Amniotic stem cell (primary cell): ENCODE data around the gene CHMP4A.

Experiments used
- DNase-seq: peaks from one replicate; lab custom pipeline; 2025; lab: John Stamatoyannopoulos, UW

Gene CHMP4A

DNA sequence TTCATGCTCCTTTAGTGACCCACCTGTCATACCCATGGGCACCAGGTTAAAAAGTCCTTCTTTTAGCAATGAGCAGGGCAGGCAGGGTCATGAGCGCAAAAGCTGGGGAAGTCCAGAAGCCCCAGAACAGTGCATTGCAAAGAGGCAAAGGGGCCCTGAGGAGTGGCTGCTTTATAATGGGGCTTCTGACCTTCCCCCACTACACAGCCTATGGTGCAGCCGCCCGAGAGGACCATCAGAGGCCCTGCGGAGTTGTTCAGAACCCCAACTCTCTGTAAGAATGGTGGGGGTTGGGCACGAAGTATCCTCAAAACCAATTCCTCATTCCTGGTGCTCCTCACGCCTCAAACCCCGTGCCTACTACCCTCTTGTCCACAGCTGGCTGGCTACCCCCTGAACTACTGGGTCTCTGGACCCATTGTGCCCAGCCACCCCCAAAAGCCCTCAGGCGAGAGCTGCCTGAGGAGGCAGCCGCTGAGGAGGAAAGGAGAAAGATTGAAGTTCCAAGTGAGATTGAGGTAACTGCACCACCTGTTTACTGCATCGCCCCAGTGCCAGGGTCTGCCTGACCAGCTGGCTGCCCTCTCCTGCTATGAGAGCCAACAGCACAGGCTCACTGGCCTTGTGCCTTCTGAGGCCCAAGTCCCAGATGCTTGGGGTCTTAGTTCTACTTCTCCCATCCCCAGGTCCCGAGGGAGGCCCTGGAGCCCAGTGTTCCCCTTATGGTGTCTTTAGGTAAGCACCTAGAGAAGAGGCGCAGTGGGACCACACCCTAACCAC lies 34.7 kb downstream of the CHMP4A start:
- DNase-seq, result no peak

DNA sequence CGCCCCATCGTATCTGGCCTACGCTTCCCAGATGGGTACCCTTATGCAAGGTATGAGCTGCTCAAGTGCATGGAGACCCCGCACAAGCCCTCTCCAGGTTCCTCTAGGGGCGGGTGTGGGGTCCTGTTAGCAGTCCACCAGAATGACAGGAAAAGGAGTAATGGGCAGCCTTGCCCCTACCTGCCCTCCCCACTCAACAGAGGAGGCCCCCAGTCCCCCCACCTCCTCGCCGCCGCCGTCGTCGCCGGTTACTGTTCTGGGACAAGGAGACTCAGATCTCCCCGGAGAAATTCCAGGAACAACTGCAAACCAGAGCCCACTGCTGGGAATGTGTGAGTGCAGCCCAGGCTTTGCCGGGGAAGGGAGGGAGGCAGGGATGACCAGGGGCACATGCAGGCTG lies 35.4 kb downstream of the CHMP4A start:
- no peak for DNase-seq

DNA sequence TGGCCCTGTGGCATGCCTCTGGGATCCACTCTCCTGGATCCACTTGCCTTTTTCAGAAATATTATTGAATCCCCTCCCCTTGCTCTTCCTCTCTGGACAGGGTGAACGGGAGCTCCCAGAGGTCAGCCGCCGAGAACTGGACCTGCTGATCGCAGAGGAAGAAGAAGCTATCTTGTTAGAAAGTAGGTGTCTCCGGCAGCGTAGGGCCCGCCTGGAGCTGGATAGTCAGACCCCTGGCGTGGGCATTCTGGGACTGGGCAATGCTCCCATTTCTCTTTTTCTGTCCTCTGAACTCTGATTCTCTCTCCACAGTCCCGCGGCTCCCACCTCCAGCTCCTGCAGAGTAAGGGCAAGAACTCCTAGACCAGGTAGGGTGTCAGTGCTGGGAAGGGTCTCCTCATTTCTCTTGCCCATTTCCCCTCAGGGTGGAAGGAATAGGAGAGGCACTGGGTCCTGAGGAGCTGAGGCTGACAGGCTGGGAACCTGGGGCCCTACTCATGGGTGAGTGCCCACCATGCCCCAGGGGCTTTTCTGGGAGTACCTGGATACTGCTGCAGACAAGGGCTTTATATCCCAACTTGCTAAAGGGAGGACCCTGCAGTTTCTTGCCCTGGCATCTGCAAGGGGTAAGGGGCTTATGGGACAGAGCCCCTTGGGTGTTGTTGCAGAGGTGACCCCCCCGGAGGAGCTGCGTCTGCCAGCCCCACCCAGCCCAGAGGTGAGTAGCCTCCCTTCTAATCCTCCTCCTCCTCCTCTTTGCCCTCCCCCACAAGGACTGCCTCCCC lies 36.1 kb downstream of the CHMP4A start:
- DNase-seq, result no peak

DNA sequence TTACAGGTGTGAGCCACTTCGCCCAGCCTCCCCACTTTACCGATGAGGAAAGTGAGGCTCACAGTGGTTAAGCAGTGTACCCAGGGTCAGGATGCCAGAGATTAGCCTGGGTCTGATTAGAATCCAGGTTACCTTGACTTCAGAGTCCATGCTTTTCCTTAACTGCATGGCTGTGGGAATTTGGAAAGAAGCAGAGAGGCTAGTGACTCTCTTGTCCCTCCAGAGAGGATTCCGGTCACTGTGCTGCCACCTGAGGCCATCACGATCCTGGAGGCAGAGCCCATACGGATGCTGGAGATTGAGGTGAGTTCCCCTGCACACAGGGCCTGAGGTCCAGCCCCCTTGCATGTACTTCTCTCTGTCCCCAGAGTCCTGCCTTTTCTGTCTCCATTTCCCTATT lies 36.7 kb downstream of the CHMP4A start:
- DNase-seq, result no peak

DNA sequence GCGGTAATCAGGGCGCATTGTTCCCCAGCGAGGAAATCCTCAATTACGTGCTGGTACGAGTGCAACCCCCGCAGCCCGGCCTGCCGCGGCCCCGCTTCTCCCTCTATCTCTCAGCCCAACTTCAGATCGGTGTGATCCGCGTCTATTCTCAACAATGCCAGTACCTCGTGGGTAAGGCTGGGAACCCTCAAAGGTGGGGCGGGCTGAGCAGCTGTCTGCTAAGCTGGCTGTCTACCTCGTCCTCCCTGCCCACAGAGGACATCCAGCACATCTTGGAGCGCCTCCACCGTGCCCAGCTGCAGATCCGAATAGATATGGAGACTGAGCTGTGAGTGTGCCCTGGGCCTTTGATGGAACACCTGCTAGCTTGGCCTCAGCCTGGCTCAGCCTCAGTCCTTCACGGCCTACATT lies 40.4 kb downstream of the CHMP4A start:
- DNase-seq, result no peak

DNA sequence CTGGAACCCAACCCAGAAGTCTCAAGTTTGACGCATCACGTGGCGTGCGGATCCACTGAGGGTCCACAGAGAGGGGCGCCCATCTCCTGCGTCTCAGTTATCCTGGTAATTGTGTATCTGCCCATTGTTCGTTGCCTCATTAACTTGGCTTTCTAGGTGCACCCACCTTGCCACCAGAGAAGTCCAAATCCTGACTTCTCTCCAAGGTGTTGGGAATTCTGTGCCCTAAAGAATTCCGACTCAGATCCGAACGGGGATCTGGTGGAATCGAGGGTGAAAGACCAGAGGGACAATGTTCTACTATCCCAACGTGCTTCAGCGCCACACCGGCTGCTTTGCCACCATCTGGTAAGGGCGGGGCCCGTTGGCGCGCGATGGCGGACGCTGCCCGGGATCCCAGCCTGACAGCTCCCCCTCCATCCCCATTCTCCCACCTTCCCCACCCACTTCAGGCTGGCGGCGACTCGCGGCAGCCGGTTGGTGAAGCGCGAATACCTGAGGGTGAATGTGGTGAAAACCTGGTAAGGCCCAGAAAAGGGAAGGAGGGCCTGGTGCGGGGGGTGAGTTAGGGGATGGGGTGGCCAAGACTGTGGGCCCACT lies 40.9 kb downstream of the CHMP4A start:
- no peak for DNase-seq

DNA sequence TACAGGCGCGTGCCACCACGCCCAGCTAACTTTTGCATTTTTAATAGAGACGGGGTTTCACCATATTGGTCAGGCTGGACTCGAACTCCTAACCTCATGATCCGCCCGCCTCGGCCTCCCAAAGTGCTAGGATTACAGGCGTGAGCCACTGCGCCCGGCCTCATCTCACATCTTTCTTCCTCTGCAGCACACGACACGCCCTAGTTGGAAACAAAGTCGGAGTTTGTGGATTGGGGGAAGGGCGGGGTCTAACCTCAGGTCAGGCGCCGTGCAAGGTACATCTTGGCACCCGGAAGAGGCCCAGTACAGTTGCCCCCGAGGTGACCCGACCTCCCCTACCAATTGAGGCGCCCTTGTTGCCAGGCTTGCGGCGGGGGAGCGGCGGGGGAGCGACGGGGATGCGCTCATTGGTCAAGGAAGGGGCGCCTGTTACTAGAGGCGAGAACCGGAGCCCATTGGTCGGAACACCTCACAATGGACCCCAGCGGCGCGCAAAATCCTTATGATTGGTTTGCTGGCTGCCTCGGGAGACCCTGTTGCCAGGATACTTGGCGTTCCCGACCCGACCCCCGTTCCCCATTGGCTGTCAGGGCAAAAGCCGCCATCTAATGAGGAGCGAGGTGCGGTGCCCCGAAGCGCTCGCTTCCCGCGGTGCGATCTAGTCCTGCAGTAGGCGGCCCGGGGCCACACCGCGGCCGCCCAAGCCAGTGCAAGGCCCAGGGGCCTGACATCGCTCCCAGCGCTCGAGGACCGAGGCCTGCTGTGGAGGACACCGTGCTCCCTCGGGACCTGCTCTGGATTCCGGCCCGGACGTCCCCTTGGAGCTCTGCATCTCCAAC lies 41.6 kb downstream of the CHMP4A start, which contains the start of gene REC8:
Gene REC8, plus strand, starts transcription at position 659 of the 839 bp plus-strand sequence. CDS start 473 bp downstream, outside the sequence.
- DNase-seq, result no peak

DNA sequence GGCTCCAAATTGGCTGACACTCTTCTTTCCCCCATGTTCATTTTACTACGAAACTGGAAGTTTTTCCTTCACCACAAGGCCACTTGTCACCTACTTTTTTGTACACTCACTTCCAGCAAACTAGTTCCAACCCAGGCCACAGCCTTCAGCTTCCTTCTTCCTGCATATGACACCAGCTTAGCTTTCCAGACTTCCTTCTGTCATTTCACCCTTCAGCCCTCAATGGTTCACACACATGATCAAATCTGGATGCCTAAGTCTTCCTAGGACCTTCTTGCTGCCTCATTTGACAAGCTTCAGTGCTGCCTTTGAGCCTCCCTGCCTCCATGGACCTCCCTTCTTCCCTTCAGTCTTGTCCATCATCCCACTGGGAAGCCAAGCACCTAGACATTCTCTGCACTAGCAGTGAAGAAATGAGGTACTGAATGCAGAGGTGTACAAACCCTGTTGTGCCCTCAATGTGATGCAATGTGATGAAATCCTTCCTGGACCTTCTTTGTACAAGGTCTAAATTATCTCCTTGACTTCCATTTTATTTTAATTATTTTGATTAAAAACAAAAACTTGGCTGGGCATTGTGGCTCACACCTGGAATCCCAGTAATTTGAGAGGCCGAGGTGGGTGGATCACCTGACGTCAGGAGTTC lies 45.7 kb downstream of the CHMP4A start:
- no peak for DNase-seq

DNA sequence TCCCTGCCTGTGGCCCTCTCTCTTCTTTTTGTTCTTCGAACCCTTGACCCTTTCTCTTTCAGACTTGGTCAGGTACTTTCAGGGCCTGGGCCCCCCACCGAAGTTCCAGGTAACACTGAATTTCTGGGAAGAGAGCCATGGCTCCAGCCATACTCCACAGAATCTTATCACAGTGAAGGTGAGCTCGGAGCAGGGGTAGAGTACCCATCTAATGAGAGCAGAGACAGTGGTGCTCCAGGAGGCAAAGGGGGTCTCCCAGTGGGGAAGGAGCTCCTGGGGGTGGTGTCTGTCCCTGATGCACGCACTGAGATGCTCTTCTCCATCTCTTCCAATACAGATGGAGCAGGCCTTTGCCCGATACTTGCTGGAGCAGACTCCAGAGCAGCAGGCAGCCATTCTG lies 47.5 kb downstream of the CHMP4A start:
- no peak for DNase-seq

DNA sequence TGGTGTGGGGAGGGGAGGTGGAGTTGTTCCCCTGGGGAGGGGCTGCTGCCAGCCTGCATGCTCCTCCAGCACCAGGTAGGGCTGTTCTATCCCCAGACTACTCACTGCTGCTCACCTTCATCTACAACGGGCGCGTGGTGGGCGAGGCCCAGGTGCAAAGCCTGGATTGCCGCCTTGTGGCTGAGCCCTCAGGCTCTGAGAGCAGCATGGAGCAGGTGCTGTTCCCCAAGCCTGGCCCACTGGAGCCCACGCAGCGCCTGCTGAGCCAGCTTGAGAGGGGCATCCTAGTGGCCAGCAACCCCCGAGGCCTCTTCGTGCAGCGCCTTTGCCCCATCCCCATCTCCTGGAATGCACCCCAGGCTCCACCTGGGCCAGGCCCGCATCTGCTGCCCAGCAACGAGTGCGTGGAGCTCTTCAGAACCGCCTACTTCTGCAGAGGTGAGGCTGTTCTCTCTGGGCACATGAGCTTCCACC lies 48.7 kb downstream of the CHMP4A start:
- DNase-seq, result no peak

DNA sequence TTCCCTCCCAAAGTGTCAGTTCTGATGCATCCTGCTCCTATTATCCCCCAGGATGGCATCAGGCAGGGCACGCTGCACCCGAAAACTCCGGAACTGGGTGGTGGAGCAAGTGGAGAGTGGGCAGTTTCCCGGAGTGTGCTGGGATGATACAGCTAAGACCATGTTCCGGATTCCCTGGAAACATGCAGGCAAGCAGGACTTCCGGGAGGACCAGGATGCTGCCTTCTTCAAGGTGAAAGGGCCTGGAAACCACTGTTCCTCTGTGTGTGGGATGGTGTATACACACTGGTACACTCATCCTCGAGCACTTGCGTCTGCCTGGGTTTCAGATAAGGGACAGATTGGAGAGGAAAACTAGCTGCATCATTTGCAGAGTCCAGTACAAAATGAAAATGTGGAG lies 51.2 kb downstream of the CHMP4A start:
- DNase-seq, result no peak

DNA sequence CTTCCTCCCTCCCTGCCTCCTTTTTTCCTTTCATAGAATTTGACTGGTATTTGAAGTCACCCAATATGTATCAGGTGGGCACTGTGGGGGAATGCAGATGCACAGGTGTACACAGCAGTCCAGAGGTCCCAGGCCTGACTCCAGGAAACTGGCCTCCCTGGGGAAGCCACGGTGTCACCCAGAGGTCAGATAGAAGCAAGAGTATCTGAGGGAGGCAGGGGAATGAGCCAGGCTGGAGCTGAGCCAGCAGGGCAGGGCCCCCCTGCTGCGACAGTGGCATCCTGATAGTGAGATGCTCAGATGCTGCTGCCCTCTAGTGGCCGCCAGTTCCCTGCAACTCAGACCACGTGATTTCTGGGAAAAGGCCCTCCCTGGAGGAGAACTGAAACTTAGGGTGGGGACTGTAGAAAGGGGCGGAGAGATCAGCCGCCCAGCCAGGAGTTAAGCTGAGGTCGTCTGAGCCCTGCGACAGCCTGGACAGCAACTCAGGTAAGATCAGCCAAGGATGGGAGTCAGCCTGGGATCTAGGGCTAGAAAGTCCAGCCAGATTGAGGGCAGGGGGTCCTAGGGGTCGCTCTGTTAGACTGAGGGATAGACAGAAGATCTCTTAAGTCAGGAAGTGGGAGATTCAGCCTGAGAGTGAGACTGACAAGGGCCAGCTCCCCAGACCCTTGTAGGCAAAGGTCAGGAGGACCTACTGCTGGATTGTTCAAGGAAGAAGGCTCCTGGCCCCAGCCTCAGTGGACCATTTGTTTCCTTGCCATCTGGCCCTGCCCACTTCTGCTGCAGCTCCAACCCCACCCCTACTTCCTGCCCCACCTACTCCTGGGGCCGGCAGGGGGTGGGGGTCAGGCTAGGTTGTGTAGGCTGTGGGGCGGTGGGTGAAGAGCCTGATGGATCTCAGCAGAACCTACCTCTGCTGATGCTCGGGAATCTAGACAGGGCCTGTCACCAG lies 52.2 kb downstream of the CHMP4A start, which contains the start of gene IRF9:
Gene IRF9, plus strand, starts transcription at position 416 of the 955 bp plus-strand sequence. CDS start 880 bp downstream, outside the sequence.
- peak; percentile 92 for DNase-seq

DNA sequence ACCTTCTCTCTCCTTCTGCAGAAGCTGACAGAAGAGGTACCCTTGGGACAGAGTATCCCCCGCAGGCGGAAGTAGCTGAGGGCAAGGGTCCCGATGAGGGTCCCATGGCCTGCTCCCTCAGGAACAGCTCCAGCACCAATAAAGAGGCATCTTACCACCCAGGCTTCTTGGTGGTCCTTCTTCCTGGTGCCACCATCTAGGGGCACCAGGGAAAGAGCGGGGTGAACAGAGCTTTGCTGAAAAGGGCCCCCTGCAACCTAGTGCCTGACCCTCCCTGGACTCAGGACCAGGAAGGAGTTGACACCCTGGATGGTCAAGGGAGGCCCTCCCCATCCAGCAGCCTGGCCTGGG lies 52.8 kb downstream of the CHMP4A start:
- no peak for DNase-seq

DNA sequence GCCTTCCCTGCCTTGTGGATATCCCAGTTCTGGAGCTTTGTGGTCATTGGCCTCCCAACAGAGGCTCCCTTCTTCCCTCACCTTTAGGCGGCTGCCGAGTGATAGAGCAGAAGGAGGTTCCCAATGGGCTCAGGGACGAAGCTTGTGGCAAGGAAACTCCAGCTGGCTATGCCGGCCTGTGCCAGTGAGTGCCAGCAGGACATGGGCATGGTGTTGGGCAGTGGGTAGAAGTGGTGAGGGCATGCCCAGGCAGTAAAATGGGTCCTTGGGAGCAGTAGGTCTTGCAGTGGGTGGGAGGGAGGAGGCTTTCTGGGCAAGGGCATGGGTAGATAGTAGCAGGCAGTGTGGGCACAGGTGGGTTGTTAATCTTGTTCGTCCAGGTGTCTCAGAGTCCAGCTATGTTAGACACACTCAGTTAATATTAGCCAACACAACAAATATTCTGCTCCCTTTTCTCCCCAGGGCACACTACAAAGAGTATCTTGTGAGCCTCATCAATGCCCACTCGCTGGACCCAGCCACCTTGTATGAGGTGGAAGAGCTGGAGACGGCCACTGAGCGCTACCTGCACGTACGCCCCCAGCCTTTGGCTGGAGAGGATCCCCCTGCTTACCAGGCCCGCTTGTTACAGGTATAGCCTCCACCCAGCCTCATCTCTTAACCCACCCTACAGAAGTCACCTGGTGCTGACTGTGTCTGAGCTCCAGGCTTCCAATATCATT lies 53.4 kb downstream of the CHMP4A start:
- no peak for DNase-seq
